ENCODE measurements around the gene MBTPS2. TPM values are rescaled to one million over a fixed set of nuclear protein-coding genes. Genes with fewer than 3 reads are reported as not detected.

The MBTPS2 gene
- total RNA-seq, 1 donor from 2014 or later: 9.4 TPM

DNA sequence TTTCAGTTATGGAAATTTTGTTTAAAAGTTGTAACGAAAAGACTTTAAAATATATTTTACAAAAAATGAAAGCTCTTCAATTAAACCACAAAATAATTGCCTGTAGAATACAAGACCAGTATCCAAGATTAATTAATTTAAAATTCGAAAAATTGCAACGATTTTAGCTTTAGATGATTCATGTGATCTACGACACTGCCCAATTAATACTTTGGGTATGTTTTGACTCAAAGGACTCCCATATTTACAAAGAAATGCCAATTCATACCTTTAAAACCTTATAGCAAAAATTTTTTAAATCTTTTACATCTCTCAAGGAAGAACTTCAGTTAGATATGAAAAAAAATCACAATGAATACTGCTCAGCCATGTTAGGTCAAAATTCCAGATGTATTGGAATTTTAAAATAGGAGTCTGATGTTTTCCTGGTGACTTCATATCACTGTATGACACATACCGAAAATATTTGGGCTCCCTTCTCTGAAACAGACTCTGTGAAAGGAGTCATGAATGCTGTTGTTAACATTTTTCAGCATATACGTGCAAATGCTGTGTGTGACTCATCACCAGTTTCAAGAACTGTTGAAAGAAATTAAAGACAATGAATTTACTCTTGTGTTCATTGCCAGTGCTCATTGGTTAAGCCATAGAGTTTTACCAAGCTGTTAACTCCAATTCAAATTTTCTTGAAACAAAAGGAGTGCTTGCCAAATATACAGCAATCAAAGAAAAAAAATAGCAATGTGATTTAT, 87.3 kb downstream of the MBTPS2 start:
- H3K9me3 ChIP-seq (replicated peaks): no peaks in the 10 kb centered on the region
- H3K36me3 ChIP-seq: no peaks in the 10 kb centered on the region
- intact Hi-C loops (cut with micrococcal nuclease): no loop called here
- DNase-seq: no peak
- TF ChIP-seq, protein P1, sequence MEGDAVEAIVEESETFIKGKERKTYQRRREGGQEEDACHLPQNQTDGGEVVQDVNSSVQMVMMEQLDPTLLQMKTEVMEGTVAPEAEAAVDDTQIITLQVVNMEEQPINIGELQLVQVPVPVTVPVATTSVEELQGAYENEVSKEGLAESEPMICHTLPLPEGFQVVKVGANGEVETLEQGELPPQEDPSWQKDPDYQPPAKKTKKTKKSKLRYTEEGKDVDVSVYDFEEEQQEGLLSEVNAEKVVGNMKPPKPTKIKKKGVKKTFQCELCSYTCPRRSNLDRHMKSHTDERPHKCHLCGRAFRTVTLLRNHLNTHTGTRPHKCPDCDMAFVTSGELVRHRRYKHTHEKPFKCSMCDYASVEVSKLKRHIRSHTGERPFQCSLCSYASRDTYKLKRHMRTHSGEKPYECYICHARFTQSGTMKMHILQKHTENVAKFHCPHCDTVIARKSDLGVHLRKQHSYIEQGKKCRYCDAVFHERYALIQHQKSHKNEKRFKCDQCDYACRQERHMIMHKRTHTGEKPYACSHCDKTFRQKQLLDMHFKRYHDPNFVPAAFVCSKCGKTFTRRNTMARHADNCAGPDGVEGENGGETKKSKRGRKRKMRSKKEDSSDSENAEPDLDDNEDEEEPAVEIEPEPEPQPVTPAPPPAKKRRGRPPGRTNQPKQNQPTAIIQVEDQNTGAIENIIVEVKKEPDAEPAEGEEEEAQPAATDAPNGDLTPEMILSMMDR (IDR thresholded peaks at IDR 0.05; ENCODE audit: borderline replicate concordance): no peak
- H3K27ac ChIP-seq (replicated peaks): peak overlapping the region; percentile 50
- no peaks in the 10 kb centered on the region for H3K27me3 ChIP-seq (ENCODE audit: low read depth)
- no peaks in the 10 kb centered on the region for H3K4me1 ChIP-seq
- H3K4me3 ChIP-seq: peak overlapping the region; percentile 44

DNA sequence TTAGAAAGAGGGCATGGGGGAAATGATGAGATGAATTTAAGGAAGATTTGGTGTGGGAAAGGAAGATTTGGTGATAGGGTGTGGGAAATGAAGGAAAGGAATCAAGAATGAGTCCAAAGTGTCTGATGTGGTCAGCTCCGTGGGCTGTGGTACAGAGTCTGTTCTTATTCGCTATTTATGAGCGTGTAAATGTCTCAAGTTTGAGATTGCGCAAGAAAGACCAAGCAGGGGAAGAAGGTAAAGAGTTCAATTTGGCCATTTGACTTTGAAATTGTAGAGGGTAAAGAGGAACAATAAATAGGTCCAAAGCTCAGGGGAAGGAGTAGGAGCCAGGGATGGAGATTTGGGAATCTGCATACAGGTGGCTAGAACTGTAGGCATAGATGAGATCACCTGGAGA, 89.8 kb downstream of the MBTPS2 start:
- H3K4me1 ChIP-seq: no peaks in the 10 kb centered on the region
- DNase-seq: no peak
- TF ChIP-seq, protein P1 (IDR thresholded peaks at IDR 0.05; ENCODE audit: borderline replicate concordance): no peak
- no peaks in the 10 kb centered on the region for H3K9me3 ChIP-seq (replicated peaks)
- no peak overlapping the region for H3K27ac ChIP-seq (replicated peaks)
- H3K36me3 ChIP-seq: no peaks in the 10 kb centered on the region
- intact Hi-C loops (cut with micrococcal nuclease): no loop called here
- no peaks in the 10 kb centered on the region for H3K27me3 ChIP-seq (ENCODE audit: low read depth)
- no peak overlapping the region for H3K4me3 ChIP-seq

DNA sequence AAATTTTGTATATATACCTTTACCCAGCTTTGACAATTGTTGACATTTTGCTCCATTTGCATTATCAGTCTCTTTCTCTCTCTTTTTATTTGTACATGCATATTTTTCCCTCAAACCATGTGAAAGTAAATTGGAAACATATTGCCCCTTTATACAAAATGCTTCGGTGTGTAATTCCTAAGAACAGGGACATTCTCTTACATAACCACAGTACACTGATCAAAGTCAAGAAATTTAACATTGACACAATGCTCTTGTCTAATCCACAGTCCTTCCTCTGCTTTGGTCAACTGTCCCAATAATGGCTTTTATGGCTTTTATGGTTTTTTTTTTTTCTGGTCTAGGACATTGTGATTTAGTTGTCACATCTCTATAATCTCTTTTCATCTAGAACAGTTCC, 91.6 kb downstream of the MBTPS2 start:
- H3K4me1 ChIP-seq: no peaks in the 10 kb centered on the region
- H3K4me3 ChIP-seq: no peak overlapping the region
- no peaks in the 10 kb centered on the region for H3K9me3 ChIP-seq (replicated peaks)
- no peaks in the 10 kb centered on the region for H3K36me3 ChIP-seq
- intact Hi-C loops (cut with micrococcal nuclease): no loop called here
- TF ChIP-seq, protein P1 (IDR thresholded peaks at IDR 0.05; ENCODE audit: borderline replicate concordance): no peak
- DNase-seq: no peak
- no peak overlapping the region for H3K27ac ChIP-seq (replicated peaks)
- H3K27me3 ChIP-seq (ENCODE audit: low read depth): no peaks in the 10 kb centered on the region

DNA sequence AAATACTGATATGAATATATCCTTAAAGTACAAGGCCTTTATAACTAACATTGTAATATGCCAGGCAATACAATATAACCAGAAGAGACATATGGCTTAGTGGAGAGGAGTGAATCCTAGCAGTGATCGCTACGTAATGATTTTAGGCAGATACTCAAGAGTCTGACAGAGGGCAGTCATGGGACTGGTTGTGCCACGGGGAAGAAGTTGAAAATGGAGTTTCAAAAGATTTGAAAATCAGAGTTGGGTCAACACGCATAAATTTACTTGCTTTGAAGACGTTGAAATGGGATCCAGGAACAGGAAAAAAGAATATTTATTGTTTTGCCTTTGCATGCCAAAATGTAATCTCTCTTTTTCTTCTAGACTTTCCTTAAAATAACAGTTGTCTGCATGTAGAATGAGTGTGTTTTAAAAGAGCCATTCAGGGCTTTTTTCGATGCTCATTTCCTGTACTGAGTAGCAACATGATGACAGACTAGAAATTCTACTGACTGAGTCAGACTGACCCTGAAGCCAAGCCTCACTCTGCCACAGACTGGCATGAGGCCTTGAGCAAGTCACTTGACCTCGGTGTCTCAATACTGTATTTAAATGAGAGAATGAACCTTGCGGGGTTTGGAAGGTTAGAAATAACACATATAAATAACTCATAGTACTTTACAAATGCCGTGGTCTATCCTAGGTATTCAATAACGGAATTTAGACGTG, 93.0 kb downstream of the MBTPS2 start:
- intact Hi-C loops (cut with micrococcal nuclease): no loop called here
- Histone ChIP-seq H3K27ac (replicated peaks) (no peak overlapping the region), H3K27me3 (ENCODE audit: low read depth) (no peaks in the 10 kb centered on the region), H3K4me1 (no peaks in the 10 kb centered on the region), H3K9me3 (replicated peaks) (no peaks in the 10 kb centered on the region), H3K4me3 (no peak overlapping the region), H3K36me3 (no peaks in the 10 kb centered on the region)
- no peak for DNase-seq
- TF ChIP-seq, protein P1 (IDR thresholded peaks at IDR 0.05; ENCODE audit: borderline replicate concordance): no peak

DNA sequence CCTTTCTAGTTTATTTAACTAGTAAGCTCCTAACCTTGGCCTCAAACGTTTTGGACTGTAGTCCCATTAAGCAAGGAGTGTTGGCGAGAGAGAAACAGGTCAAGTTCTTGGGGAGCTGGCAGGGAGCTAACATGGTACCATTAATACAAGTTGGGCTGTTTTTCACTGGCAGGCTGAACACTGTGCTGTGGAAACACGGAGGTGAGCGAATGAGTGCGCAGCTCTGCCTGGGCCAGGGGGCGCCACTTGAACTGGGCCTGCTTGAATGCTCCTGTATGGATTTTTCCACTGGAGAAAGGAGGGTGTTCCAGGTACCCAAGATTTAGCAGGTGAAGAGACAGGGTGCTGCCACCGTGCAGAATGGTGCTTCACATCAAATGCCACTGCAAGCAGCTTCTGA, 93.7 kb downstream of the MBTPS2 start:
- TF ChIP-seq, protein P1 (IDR thresholded peaks at IDR 0.05; ENCODE audit: borderline replicate concordance): no peak
- no peaks in the 10 kb centered on the region for H3K27me3 ChIP-seq (ENCODE audit: low read depth)
- no peak overlapping the region for H3K27ac ChIP-seq (replicated peaks)
- H3K9me3 ChIP-seq (replicated peaks): no peaks in the 10 kb centered on the region
- H3K4me3 ChIP-seq: no peak overlapping the region
- H3K4me1 ChIP-seq: no peaks in the 10 kb centered on the region
- intact Hi-C loops (cut with micrococcal nuclease): no loop called here
- DNase-seq: no peak
- no peaks in the 10 kb centered on the region for H3K36me3 ChIP-seq

All from left ventricle myocardium inferior (tissue), 1 donor.